ENCODE results near the gene ZNF780A. TPM values are rescaled to one million over a fixed set of nuclear protein-coding genes. Genes with fewer than 3 reads are reported as not detected.

Gene ZNF780A
- total RNA-seq, 1 experiment from 2014 or later = 15.9 TPM

DNA sequence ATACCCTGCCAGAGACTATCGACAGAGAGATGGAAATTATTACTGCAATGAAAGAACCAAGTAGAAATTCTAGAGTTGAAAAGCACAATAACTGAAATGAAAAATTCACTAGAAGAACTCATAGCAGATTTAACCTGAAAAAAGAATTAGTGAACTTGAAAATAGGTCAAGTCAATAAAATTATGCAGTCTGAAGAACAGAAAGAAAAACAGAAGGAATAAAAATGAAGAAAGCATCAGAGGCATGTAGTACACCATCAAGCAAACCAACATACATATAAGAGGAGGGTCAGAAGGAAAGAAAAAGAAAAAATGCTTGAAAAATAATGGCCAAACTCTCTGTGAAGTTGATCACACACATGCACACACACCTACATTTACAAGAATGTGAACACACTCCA is 31.1 kb downstream of the ZNF780A start:
- CTCF ChIA-PET = no interaction called here
- H3K4me3 ChIP-seq (ENCODE audit: low read depth, low read length, poor library complexity, severe bottlenecking) = no peak overlapping the region
- no peak for TF ChIP-seq EZH2 (IDR thresholded peaks at IDR 0.05; ENCODE audit: borderline replicate concordance, low read depth, low read length, poor library complexity, severe bottlenecking)
- TF ChIP-seq, protein P1, sequence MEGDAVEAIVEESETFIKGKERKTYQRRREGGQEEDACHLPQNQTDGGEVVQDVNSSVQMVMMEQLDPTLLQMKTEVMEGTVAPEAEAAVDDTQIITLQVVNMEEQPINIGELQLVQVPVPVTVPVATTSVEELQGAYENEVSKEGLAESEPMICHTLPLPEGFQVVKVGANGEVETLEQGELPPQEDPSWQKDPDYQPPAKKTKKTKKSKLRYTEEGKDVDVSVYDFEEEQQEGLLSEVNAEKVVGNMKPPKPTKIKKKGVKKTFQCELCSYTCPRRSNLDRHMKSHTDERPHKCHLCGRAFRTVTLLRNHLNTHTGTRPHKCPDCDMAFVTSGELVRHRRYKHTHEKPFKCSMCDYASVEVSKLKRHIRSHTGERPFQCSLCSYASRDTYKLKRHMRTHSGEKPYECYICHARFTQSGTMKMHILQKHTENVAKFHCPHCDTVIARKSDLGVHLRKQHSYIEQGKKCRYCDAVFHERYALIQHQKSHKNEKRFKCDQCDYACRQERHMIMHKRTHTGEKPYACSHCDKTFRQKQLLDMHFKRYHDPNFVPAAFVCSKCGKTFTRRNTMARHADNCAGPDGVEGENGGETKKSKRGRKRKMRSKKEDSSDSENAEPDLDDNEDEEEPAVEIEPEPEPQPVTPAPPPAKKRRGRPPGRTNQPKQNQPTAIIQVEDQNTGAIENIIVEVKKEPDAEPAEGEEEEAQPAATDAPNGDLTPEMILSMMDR (conservative IDR thresholded peaks at IDR 0.05; ENCODE audit: low read depth, low read length) = no peak
- no TSS peak for BruUV-seq (replicated peaks)
- H3K9me3 ChIP-seq (ENCODE audit: low read depth, low read length, poor library complexity, severe bottlenecking) = peaks cover 26% of the 10 kb centered on the region
- H3K27me3 ChIP-seq (replicated peaks; ENCODE audit: insufficient read depth, low read depth, low read length, poor library complexity) = no peaks in the 10 kb centered on the region
- H3K27ac ChIP-seq (ENCODE audit: low read depth, low read length, poor library complexity, severe bottlenecking) = no peak overlapping the region
- POLR2A ChIA-PET (ENCODE audit: low non-redundant PET) = no interaction called here
- no peaks in the 10 kb centered on the region for H3K36me3 ChIP-seq (ENCODE audit: insufficient read depth, low read length, poor library complexity, severe bottlenecking)
- DNase-seq (ENCODE audit: low spot score) = no peak
- intact Hi-C loops (cut with micrococcal nuclease; ENCODE audit: unreplicated experiment) = no loop called here
- peaks cover 4% of the 10 kb centered on the region for H3K4me1 ChIP-seq (ENCODE audit: insufficient read depth, low read length, poor library complexity, severe bottlenecking)

DNA sequence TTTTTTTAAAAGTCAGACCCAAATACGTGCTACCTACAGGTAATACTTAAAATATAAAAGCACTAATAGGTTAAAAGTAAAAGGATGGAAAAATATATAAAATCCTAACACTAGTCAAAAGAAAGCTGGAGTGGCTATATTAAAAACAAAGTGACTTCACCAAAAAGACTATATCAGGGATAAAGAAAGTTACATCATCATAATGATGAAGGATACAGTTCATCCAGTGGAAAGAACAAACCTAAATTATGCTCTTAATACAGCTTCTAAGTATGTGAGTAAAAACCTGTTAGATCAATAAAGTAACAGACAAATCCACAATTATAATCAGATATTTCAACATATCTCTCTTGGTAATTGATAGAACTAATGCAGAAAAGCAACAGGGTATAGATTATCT is 33.6 kb downstream of the ZNF780A start:
- ChIA-PET POLR2A (ENCODE audit: low non-redundant PET) (interaction anchor here (0.6 kb wide), 1 partner anchor 46 kb away, joined by 4 read pairs; no protein-coding TSS in a partner anchor), CTCF (interaction anchor here (0.6 kb wide), 1 partner anchor 69 kb away, joined by 5 read pairs; no protein-coding TSS in a partner anchor)
- Histone ChIP-seq H3K4me3 (ENCODE audit: low read depth, low read length, poor library complexity, severe bottlenecking) (no peak overlapping the region), H3K9me3 (ENCODE audit: low read depth, low read length, poor library complexity, severe bottlenecking) (peaks cover 21% of the 10 kb centered on the region), H3K36me3 (ENCODE audit: insufficient read depth, low read length, poor library complexity, severe bottlenecking) (no peaks in the 10 kb centered on the region), H3K27ac (ENCODE audit: low read depth, low read length, poor library complexity, severe bottlenecking) (no peak overlapping the region), H3K4me1 (ENCODE audit: insufficient read depth, low read length, poor library complexity, severe bottlenecking) (peaks cover 7% of the 10 kb centered on the region), H3K27me3 (replicated peaks; ENCODE audit: insufficient read depth, low read depth, low read length, poor library complexity) (no peaks in the 10 kb centered on the region)
- intact Hi-C loops (cut with micrococcal nuclease; ENCODE audit: unreplicated experiment) = no loop called here
- TF ChIP-seq EZH2 (IDR thresholded peaks at IDR 0.05; ENCODE audit: borderline replicate concordance, low read depth, low read length, poor library complexity, severe bottlenecking) = no peak
- TF ChIP-seq, protein P1 (conservative IDR thresholded peaks at IDR 0.05; ENCODE audit: low read depth, low read length) = no peak
- no TSS peak for BruUV-seq (replicated peaks)
- no peak for DNase-seq (ENCODE audit: low spot score)

DNA sequence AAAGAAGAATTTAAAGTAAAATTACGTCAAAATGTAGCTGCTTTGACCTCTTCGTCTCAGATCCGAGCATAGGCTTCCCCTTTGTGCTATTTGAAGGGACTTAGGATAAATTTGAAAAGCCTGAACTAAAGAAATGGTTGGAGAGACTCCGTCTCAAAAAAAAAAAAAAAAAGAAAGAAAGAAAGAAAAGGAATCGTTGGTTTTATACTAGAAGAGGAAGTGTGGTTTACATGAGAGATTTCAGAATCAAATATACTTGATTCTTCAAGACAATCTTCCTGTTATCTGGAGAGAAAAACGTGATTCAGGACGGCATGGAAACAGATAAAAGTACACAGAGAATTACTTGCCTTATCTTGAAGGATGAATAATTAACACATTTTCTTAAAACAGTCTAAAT is 34.2 kb downstream of the ZNF780A start:
- POLR2A ChIA-PET (ENCODE audit: low non-redundant PET) = interaction anchor here (0.6 kb wide), 1 partner anchor 47 kb away, joined by 4 read pairs; no protein-coding TSS in a partner anchor
- Histone ChIP-seq H3K27ac (ENCODE audit: low read depth, low read length, poor library complexity, severe bottlenecking) (peak overlapping the region; percentile 73), H3K9me3 (ENCODE audit: low read depth, low read length, poor library complexity, severe bottlenecking) (peaks cover 21% of the 10 kb centered on the region), H3K27me3 (replicated peaks; ENCODE audit: insufficient read depth, low read depth, low read length, poor library complexity) (no peaks in the 10 kb centered on the region), H3K36me3 (ENCODE audit: insufficient read depth, low read length, poor library complexity, severe bottlenecking) (no peaks in the 10 kb centered on the region), H3K4me1 (ENCODE audit: insufficient read depth, low read length, poor library complexity, severe bottlenecking) (peaks cover 7% of the 10 kb centered on the region), H3K4me3 (ENCODE audit: low read depth, low read length, poor library complexity, severe bottlenecking) (peak overlapping the region; percentile 82)
- TF ChIP-seq, protein P1 (conservative IDR thresholded peaks at IDR 0.05; ENCODE audit: low read depth, low read length) = no peak
- no peak for TF ChIP-seq EZH2 (IDR thresholded peaks at IDR 0.05; ENCODE audit: borderline replicate concordance, low read depth, low read length, poor library complexity, severe bottlenecking)
- BruUV-seq (replicated peaks) = no TSS peak
- CTCF ChIA-PET = no interaction called here
- no peak for DNase-seq (ENCODE audit: low spot score)
- intact Hi-C loops (cut with micrococcal nuclease; ENCODE audit: unreplicated experiment) = no loop called here

Data from A673 (cell line).